ENCODE data around the gene JAZF1.

The JAZF1 gene

GRCh38 chr7:28082071-28082470 is 98.5 kb downstream of the JAZF1 start:
- DNase-seq (ENCODE audit: low read depth in 1 of 2, low spot score in 1 of 2): no peak
- in situ Hi-C loops (cut with HindIII; ENCODE audit: low pct_unique_long_range_greater_than_20kb, low sequenced_read_pairs): no loop called here

DNA sequence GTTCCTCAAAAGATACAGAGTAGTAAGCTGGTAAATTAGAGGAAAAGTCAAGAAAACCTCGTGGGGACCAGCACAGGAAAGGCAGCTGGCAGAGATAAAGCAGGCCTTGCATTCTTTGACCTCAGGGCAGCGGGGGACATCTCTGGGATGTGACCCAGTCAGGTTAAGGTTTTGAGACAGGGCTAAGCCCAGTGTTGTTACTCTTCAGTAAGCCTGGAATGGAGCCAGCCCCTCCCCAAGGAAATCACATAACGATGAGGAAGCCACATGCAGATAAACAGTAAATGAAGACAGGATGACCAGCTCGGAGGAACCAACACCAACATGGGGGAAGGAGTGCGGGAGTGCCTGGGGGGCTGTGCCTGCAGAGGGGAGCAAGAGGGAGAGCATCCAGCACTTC is 99.6 kb downstream of the JAZF1 start:
- in situ Hi-C loops (cut with HindIII; ENCODE audit: low pct_unique_long_range_greater_than_20kb, low sequenced_read_pairs): no loop called here
- TF ChIP-seq JUND (IDR thresholded peaks at IDR 0.05; ENCODE audit: low read depth): no peak
- DNase-seq (ENCODE audit: low read depth in 1 of 2, low spot score in 1 of 2): no peak

More at GRCh38 chr7:28082071-28082470, 98.5 kb downstream of the JAZF1 start:
- no peak for TF ChIP-seq JUND (IDR thresholded peaks at IDR 0.05; ENCODE audit: low read depth)

DNA sequence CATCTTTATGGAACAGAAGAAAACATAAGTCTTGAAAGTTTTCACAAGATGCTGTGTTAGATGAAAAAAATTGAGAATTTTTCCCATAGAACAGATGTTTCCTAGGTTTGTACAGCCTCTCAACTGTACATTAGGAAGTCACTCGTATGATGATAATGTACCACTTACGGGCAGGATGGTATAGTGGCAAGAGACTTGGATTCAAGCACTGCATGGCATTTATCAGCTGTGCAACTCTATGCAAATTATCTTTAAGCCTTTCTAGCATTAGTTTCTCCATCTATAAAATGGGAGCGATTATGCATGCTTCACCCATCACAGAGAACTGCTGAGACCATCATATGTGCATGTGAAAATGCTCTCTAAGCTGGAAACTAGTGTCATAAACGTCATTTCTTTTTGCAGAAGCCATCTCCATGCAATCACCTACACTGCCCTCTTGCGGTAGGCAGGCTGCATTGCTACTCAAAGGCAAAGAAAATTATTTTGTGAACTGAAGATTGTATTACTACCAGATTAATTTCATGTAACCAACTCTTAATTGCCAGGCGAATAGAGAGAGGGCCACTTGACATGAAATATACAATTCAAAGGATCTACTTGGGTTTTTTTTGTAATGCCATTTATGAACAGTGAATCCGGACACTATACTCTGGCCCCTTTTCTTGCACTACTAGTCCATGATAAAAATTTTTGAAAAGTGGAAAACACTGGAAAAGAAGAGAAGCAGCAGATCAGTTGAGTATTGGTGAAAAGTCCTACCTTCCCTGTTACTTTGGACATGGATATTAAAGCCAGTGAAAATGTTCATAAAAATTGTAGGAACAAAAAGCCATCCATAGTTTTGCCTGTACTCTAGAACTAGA is 102.3 kb downstream of the JAZF1 start:
- in situ Hi-C loops (cut with HindIII; ENCODE audit: low pct_unique_long_range_greater_than_20kb, low sequenced_read_pairs): no loop called here
- DNase-seq (ENCODE audit: low read depth in 1 of 2, low spot score in 1 of 2): peak; percentile 33 to 70
- no peak for TF ChIP-seq JUND (IDR thresholded peaks at IDR 0.05; ENCODE audit: low read depth)

- TF ChIP-seq JUND (IDR thresholded peaks at IDR 0.05; ENCODE audit: low read depth): no peak
- in situ Hi-C loops (cut with HindIII; ENCODE audit: low pct_unique_long_range_greater_than_20kb, low sequenced_read_pairs): no loop called here
- DNase-seq (ENCODE audit: low read depth in 1 of 2, low spot score in 1 of 2): no peak
Measured at GRCh38 chr7:28077616-28078015, 103.0 kb downstream of the JAZF1 start.

GRCh38 chr7:28076423-28077200 is 104.0 kb downstream of the JAZF1 start:
- in situ Hi-C loops (cut with HindIII; ENCODE audit: low pct_unique_long_range_greater_than_20kb, low sequenced_read_pairs): no loop called here
- no peak for TF ChIP-seq JUND (IDR thresholded peaks at IDR 0.05; ENCODE audit: low read depth)
- no peak for DNase-seq (ENCODE audit: low read depth in 1 of 2, low spot score in 1 of 2)

DNA sequence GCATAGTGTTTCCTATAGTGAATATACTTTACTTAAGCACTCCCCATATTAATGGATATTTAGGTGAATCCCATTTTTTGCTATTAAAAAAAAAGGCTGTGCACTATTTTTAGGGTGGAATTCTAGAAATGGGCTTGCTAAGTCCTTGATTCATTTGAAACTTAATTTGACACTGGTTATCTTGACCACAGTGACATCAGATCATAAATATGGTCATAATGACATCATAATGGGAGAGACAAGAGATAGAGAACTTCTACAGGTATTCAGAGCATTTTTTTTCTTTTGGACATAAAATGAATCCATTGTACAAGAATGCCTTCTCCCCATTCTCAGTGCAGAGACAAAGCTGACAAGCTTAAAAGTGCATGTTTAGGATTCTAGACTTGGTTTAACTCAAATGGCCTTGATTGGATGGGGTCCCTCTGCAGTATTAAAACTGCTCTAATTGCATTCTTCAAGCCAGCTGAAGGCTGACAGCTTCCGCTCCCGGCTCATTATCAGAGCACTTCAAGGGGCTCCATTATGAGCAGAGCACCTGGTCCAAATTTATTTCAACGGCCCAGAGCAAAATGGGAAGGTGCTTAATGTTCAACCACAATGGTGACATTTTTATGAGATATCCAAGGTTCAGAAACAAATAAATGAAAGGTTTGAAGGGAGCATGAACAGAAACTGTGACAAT is 104.8 kb downstream of the JAZF1 start:
- in situ Hi-C loops (cut with HindIII; ENCODE audit: low pct_unique_long_range_greater_than_20kb, low sequenced_read_pairs): no loop called here
- no peak for DNase-seq (ENCODE audit: low read depth in 1 of 2, low spot score in 1 of 2)
- no peak for TF ChIP-seq JUND (IDR thresholded peaks at IDR 0.05; ENCODE audit: low read depth)

DNA sequence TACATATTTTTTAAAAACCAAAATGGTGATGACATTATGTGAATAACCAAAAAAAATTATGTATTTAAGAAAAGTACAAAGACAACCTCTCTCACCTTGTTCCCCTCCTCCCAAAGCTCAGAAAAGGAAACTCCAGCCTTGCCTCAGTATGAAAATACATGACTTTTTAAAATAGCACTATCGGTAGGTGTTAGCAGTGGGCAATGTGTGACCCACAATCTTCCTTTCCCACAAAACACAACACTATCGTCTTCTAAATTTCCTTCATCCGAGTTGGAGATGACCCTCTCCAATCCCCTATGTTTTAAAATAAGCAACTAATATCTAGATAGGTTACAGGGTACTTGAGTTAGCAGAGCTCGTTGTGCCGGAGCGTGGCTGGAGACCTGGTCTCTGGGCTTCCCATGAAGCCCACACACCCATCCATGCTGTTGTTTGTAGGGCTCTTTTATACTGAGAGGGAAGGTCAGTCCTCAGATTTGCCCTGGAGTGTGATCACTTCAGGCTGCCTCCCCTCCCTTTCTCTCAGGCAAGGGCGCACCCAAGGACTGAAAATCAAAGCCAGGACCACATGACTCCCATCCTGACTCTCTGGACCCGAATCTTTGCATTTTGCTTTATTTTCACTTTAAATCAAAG is 107.6 kb downstream of the JAZF1 start:
- in situ Hi-C loops (cut with HindIII; ENCODE audit: low pct_unique_long_range_greater_than_20kb, low sequenced_read_pairs): no loop called here
- TF ChIP-seq JUND (IDR thresholded peaks at IDR 0.05; ENCODE audit: low read depth): no peak
- no peak for DNase-seq (ENCODE audit: low read depth in 1 of 2, low spot score in 1 of 2)

- DNase-seq (ENCODE audit: low read depth in 1 of 2, low spot score in 1 of 2): no peak
- TF ChIP-seq JUND (IDR thresholded peaks at IDR 0.05; ENCODE audit: low read depth): no peak
- in situ Hi-C loops (cut with HindIII; ENCODE audit: low pct_unique_long_range_greater_than_20kb, low sequenced_read_pairs): no loop called here
Measured at GRCh38 chr7:28071570-28071969, 109.0 kb downstream of the JAZF1 start.

DNA sequence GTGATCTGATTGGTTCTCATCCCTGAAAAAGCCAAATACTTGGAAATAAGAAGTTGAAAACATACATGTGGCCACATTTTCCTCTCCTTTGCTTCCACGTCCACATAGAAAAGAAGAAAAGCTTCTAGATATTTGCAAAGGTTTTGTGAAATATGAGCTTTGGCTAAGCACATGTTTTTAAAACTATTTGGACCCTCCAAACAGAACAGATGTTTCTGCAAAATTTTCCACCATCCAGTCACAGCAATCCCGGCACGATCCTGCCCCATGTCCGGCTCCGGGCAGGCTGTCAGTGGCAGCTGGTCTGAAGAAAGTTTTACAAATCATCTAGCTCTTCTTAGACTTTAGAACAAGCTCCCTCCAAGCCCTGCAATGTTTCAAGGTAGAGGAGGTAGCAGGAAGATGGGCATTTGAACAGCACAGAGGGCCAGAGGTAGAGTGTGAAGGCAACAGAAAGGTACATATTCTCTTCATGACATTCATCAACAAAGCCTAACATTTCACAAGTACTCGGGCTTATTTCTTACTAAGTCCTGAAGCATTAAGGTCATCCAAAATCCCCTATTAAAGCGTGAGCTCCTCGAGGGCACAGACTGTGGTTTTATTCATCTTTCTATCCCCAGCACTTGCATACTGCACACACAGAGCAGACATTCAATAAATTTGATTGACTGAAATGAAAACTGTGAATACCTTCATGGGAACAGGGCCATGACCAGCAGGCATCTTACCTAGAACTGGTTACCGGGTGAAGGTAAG is 110.1 kb downstream of the JAZF1 start:
- in situ Hi-C loops (cut with HindIII; ENCODE audit: low pct_unique_long_range_greater_than_20kb, low sequenced_read_pairs): no loop called here
- DNase-seq (ENCODE audit: low read depth in 1 of 2, low spot score in 1 of 2): no peak
- TF ChIP-seq JUND (IDR thresholded peaks at IDR 0.05; ENCODE audit: low read depth): no peak

GRCh38 chr7:28069807-28070206 is 110.8 kb downstream of the JAZF1 start:
- TF ChIP-seq JUND (IDR thresholded peaks at IDR 0.05; ENCODE audit: low read depth): no peak
- no peak for DNase-seq (ENCODE audit: low read depth in 1 of 2, low spot score in 1 of 2)
- in situ Hi-C loops (cut with HindIII; ENCODE audit: low pct_unique_long_range_greater_than_20kb, low sequenced_read_pairs): no loop called here

DNA sequence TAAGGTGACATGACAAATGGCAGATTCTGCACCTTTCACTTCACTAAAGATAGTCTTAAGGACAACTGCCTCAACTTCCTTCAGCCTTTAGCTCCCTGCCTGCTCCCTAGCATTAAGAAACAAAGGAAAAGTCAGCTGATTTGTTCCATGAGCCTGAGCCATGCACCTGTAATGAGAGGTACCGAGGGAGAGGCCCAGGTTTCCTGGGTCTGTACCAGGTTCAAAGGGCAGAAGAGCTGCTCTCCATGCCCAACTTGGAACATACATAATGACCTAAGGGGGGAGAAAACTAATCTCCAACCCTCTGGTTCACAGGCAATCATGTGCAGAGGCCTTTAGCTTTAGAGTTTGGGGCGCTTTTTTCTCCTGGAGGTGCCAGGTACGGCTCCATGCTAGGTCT is 111.2 kb downstream of the JAZF1 start:
- no peak for DNase-seq (ENCODE audit: low read depth in 1 of 2, low spot score in 1 of 2)
- in situ Hi-C loops (cut with HindIII; ENCODE audit: low pct_unique_long_range_greater_than_20kb, low sequenced_read_pairs): no loop called here
- no peak for TF ChIP-seq JUND (IDR thresholded peaks at IDR 0.05; ENCODE audit: low read depth)

GRCh38 chr7:28068811-28069216 is 111.8 kb downstream of the JAZF1 start:
- no peak for TF ChIP-seq JUND (IDR thresholded peaks at IDR 0.05; ENCODE audit: low read depth)
- in situ Hi-C loops (cut with HindIII; ENCODE audit: low pct_unique_long_range_greater_than_20kb, low sequenced_read_pairs): no loop called here
- no peak for DNase-seq (ENCODE audit: low read depth in 1 of 2, low spot score in 1 of 2)
